ENCODE data around the gene KCTD16.

KCTD16 gene

GRCh38 chr5:144422018-144422727 is 251.5 kb downstream of the KCTD16 start:
- Histone ChIP-seq H3K9me3 (ENCODE audit: control insufficient read depth, low read depth, low read length) (no peaks in the 10 kb centered on the region), H3K9ac (ENCODE audit: low read length) (no peak overlapping the region), H3K27me3 (ENCODE audit: control insufficient read depth, insufficient read depth, low read length) (no peaks in the 10 kb centered on the region), H3K36me3 (ENCODE audit: control insufficient read depth, low read depth, low read length) (no peaks in the 10 kb centered on the region), H3K27ac (ENCODE audit: low read length) (no peak overlapping the region), H3K4me3 (ENCODE audit: low read length) (no peak overlapping the region), H3K4me1 (ENCODE audit: control insufficient read depth, low read depth, low read length) (no peaks in the 10 kb centered on the region)

- Histone ChIP-seq H3K36me3 (ENCODE audit: control insufficient read depth, low read depth, low read length) (no peaks in the 10 kb centered on the region), H3K27me3 (ENCODE audit: control insufficient read depth, insufficient read depth, low read length) (no peaks in the 10 kb centered on the region), H3K4me3 (ENCODE audit: low read length) (no peak overlapping the region), H3K27ac (ENCODE audit: low read length) (no peak overlapping the region), H3K9me3 (ENCODE audit: control insufficient read depth, low read depth, low read length) (no peaks in the 10 kb centered on the region), H3K9ac (ENCODE audit: low read length) (no peak overlapping the region), H3K4me1 (ENCODE audit: control insufficient read depth, low read depth, low read length) (no peaks in the 10 kb centered on the region)
These were observed 257.2 kb downstream of the KCTD16 start for GRCh38 chr5:144427866-144428265.

- no peak overlapping the region for H3K27ac ChIP-seq (ENCODE audit: low read length)
- no peaks in the 10 kb centered on the region for H3K4me1 ChIP-seq (ENCODE audit: control insufficient read depth, low read depth, low read length)
- no peak overlapping the region for H3K4me3 ChIP-seq (ENCODE audit: low read length)
- H3K36me3 ChIP-seq (ENCODE audit: control insufficient read depth, low read depth, low read length) = no peaks in the 10 kb centered on the region
- H3K9ac ChIP-seq (ENCODE audit: low read length) = no peak overlapping the region
- H3K9me3 ChIP-seq (ENCODE audit: control insufficient read depth, low read depth, low read length) = no peaks in the 10 kb centered on the region
- no peaks in the 10 kb centered on the region for H3K27me3 ChIP-seq (ENCODE audit: control insufficient read depth, insufficient read depth, low read length)
These were observed 257.7 kb downstream of the KCTD16 start for GRCh38 chr5:144428326-144428725.

GRCh38 chr5:144429405-144429804 is 258.7 kb downstream of the KCTD16 start:
- H3K9me3 ChIP-seq (ENCODE audit: control insufficient read depth, low read depth, low read length) = no peaks in the 10 kb centered on the region
- H3K27ac ChIP-seq (ENCODE audit: low read length) = no peak overlapping the region
- H3K27me3 ChIP-seq (ENCODE audit: control insufficient read depth, insufficient read depth, low read length) = no peaks in the 10 kb centered on the region
- H3K36me3 ChIP-seq (ENCODE audit: control insufficient read depth, low read depth, low read length) = no peaks in the 10 kb centered on the region
- no peaks in the 10 kb centered on the region for H3K4me1 ChIP-seq (ENCODE audit: control insufficient read depth, low read depth, low read length)
- no peak overlapping the region for H3K4me3 ChIP-seq (ENCODE audit: low read length)
- H3K9ac ChIP-seq (ENCODE audit: low read length) = no peak overlapping the region

GRCh38 chr5:144429905-144430304 is 259.2 kb downstream of the KCTD16 start:
- H3K27ac ChIP-seq (ENCODE audit: low read length) = no peak overlapping the region
- no peaks in the 10 kb centered on the region for H3K4me1 ChIP-seq (ENCODE audit: control insufficient read depth, low read depth, low read length)
- no peaks in the 10 kb centered on the region for H3K36me3 ChIP-seq (ENCODE audit: control insufficient read depth, low read depth, low read length)
- no peak overlapping the region for H3K9ac ChIP-seq (ENCODE audit: low read length)
- no peaks in the 10 kb centered on the region for H3K27me3 ChIP-seq (ENCODE audit: control insufficient read depth, insufficient read depth, low read length)
- no peak overlapping the region for H3K4me3 ChIP-seq (ENCODE audit: low read length)
- H3K9me3 ChIP-seq (ENCODE audit: control insufficient read depth, low read depth, low read length) = no peaks in the 10 kb centered on the region

GRCh38 chr5:144433140-144433822 is 262.6 kb downstream of the KCTD16 start:
- Histone ChIP-seq H3K27me3 (ENCODE audit: control insufficient read depth, insufficient read depth, low read length) (no peaks in the 10 kb centered on the region), H3K27ac (ENCODE audit: low read length) (no peak overlapping the region), H3K9me3 (ENCODE audit: control insufficient read depth, low read depth, low read length) (no peaks in the 10 kb centered on the region), H3K9ac (ENCODE audit: low read length) (no peak overlapping the region), H3K4me3 (ENCODE audit: low read length) (no peak overlapping the region), H3K4me1 (ENCODE audit: control insufficient read depth, low read depth, low read length) (no peaks in the 10 kb centered on the region), H3K36me3 (ENCODE audit: control insufficient read depth, low read depth, low read length) (no peaks in the 10 kb centered on the region)

- Histone ChIP-seq H3K9ac (ENCODE audit: low read length) (no peak overlapping the region), H3K4me3 (ENCODE audit: low read length) (no peak overlapping the region), H3K27me3 (ENCODE audit: control insufficient read depth, insufficient read depth, low read length) (no peaks in the 10 kb centered on the region), H3K9me3 (ENCODE audit: control insufficient read depth, low read depth, low read length) (no peaks in the 10 kb centered on the region), H3K27ac (ENCODE audit: low read length) (no peak overlapping the region), H3K36me3 (ENCODE audit: control insufficient read depth, low read depth, low read length) (no peaks in the 10 kb centered on the region), H3K4me1 (ENCODE audit: control insufficient read depth, low read depth, low read length) (no peaks in the 10 kb centered on the region)
These were observed 263.2 kb downstream of the KCTD16 start for GRCh38 chr5:144433893-144434292.

GRCh38 chr5:144436007-144436406 is 265.3 kb downstream of the KCTD16 start:
- Histone ChIP-seq H3K9me3 (ENCODE audit: control insufficient read depth, low read depth, low read length) (no peaks in the 10 kb centered on the region), H3K36me3 (ENCODE audit: control insufficient read depth, low read depth, low read length) (no peaks in the 10 kb centered on the region), H3K27ac (ENCODE audit: low read length) (no peak overlapping the region)

GRCh38 chr5:144438237-144438636 is 267.6 kb downstream of the KCTD16 start:
- Histone ChIP-seq H3K4me1 (ENCODE audit: control insufficient read depth, low read depth, low read length) (no peaks in the 10 kb centered on the region), H3K27me3 (ENCODE audit: control insufficient read depth, insufficient read depth, low read length) (no peaks in the 10 kb centered on the region), H3K9ac (ENCODE audit: low read length) (no peak overlapping the region), H3K9me3 (ENCODE audit: control insufficient read depth, low read depth, low read length) (no peaks in the 10 kb centered on the region), H3K4me3 (ENCODE audit: low read length) (no peak overlapping the region), H3K27ac (ENCODE audit: low read length) (no peak overlapping the region), H3K36me3 (ENCODE audit: control insufficient read depth, low read depth, low read length) (no peaks in the 10 kb centered on the region)

More at GRCh38 chr5:144436007-144436406, 265.3 kb downstream of the KCTD16 start:
- Histone ChIP-seq H3K27me3 (ENCODE audit: control insufficient read depth, insufficient read depth, low read length) (no peaks in the 10 kb centered on the region), H3K4me3 (ENCODE audit: low read length) (no peak overlapping the region), H3K4me1 (ENCODE audit: control insufficient read depth, low read depth, low read length) (no peaks in the 10 kb centered on the region), H3K9ac (ENCODE audit: low read length) (no peak overlapping the region)

GRCh38 chr5:144448457-144448856 is 277.8 kb downstream of the KCTD16 start:
- no peak overlapping the region for H3K9ac ChIP-seq (ENCODE audit: low read length)
- no peaks in the 10 kb centered on the region for H3K36me3 ChIP-seq (ENCODE audit: control insufficient read depth, low read depth, low read length)
- no peaks in the 10 kb centered on the region for H3K4me1 ChIP-seq (ENCODE audit: control insufficient read depth, low read depth, low read length)
- no peak overlapping the region for H3K27ac ChIP-seq (ENCODE audit: low read length)
- no peaks in the 10 kb centered on the region for H3K27me3 ChIP-seq (ENCODE audit: control insufficient read depth, insufficient read depth, low read length)
- H3K4me3 ChIP-seq (ENCODE audit: low read length) = no peak overlapping the region
- no peaks in the 10 kb centered on the region for H3K9me3 ChIP-seq (ENCODE audit: control insufficient read depth, low read depth, low read length)

- Histone ChIP-seq H3K36me3 (ENCODE audit: control insufficient read depth, low read depth, low read length) (no peaks in the 10 kb centered on the region), H3K4me1 (ENCODE audit: control insufficient read depth, low read depth, low read length) (no peaks in the 10 kb centered on the region), H3K4me3 (ENCODE audit: low read length) (no peak overlapping the region), H3K27ac (ENCODE audit: low read length) (no peak overlapping the region), H3K9ac (ENCODE audit: low read length) (no peak overlapping the region), H3K27me3 (ENCODE audit: control insufficient read depth, insufficient read depth, low read length) (no peaks in the 10 kb centered on the region), H3K9me3 (ENCODE audit: control insufficient read depth, low read depth, low read length) (no peaks in the 10 kb centered on the region)
These were observed 280.7 kb downstream of the KCTD16 start for GRCh38 chr5:144451187-144451973.
